Natural killer cell (primary cell): ENCODE data around the gene SIGLEC6. TPM values are rescaled to one million over a fixed set of nuclear protein-coding genes. Genes with fewer than 3 reads are reported as not detected.

ENCODE experiments used
- ATAC-seq, 3 donors: fragments of 150-1000 bp in 2 of 3; fragments of 200-7000 bp in 1 of 3; cut with Tn5 transposase; 1 replicate in 1 of 3; 2 replicates in 2 of 3; pipeline ENCODE4 v1.10.0; 2021; ENCODE audit warnings: mild to moderate bottlenecking in 2 of 3, moderate library complexity in 2 of 3
- DNase-seq, 2 donors: peaks; one replicate each; pipeline versions ENCODE4 v3.0.0 to v3.0.0-alpha.2; 2013 to 2021; ENCODE audit warnings: mixed read lengths in 1 of 2
- H3K27ac ChIP-seq: one replicate; pipeline ENCODE4 v1.5.1; 2013; ENCODE audit warnings: mild to moderate bottlenecking, low read length
- H3K27me3 ChIP-seq: one replicate; pipeline ENCODE4 v1.6.1; 2013; ENCODE audit warnings: low read length; ENCODE audit not compliant: control insufficient read depth, insufficient read depth
- H3K36me3 ChIP-seq: one replicate; pipeline ENCODE4 v1.6.1; 2013; ENCODE audit warnings: low read length; ENCODE audit not compliant: control insufficient read depth, insufficient read depth
- H3K4me1 ChIP-seq: one replicate; pipeline ENCODE4 v1.6.1; 2013; ENCODE audit warnings: low read length; ENCODE audit not compliant: control insufficient read depth, insufficient read depth
- H3K4me3 ChIP-seq: one replicate; pipeline ENCODE4 v1.5.1; 2013; ENCODE audit warnings: low read length
- H3K9me3 ChIP-seq: one replicate; pipeline ENCODE4 v1.6.1; 2013; ENCODE audit warnings: low read length; ENCODE audit not compliant: control insufficient read depth, insufficient read depth
- H3K27ac Mint-ChIP-seq, 2 donors: one replicate each; pipeline ENCODE4 v1.8.0; 2022; ENCODE audit warnings: mild to moderate bottlenecking in 2 of 2, mixed read lengths in 2 of 2, moderate library complexity in 1 of 2
- H3K27me3 Mint-ChIP-seq, 2 donors: one replicate each; pipeline ENCODE4 v1.8.0; 2022; ENCODE audit warnings: low read depth in 2 of 2, mixed read lengths in 2 of 2
- H3K36me3 Mint-ChIP-seq: one replicate; pipeline ENCODE4 v1.8.0; 2022; ENCODE audit warnings: mixed read lengths
- H3K4me1 Mint-ChIP-seq, 2 donors: one replicate each; pipeline ENCODE4 v1.8.0; 2022; ENCODE audit warnings: mixed read lengths in 2 of 2
- H3K4me3 Mint-ChIP-seq: one replicate; pipeline ENCODE4 v1.8.0; 2022; ENCODE audit warnings: mild to moderate bottlenecking, moderate library complexity, mixed read lengths
- H3K9me3 Mint-ChIP-seq, 2 donors: one replicate each; pipeline ENCODE4 v1.8.0; 2022; ENCODE audit warnings: mixed read lengths in 2 of 2
- WGBS: methylation state at CpG from one replicate; pipeline ENCODE4 v1.1.7; 2013; ENCODE audit warnings: missing lambda C conversion rate; ENCODE audit not compliant: insufficient coverage; 5-methylcytosine and 5-hydroxymethylcytosine counted together
- intact Hi-C: fragments of 100-400 bp; cut with micrococcal nuclease; formaldehyde crosslinking; loops from one replicate; pipeline ENCODE4 v1.14.2; 2022
- total RNA-seq, 4 donors: library from RNA; stranded (reverse); fragments of 120-200 nt in 1 of 4; gene quantifications; one replicate each; pipeline versions ENCODE4 v1.2.3 to v1.2.4, GENCODE V29; 2013 to 2022
- TF ChIP-seq, protein P1 (sequence below): fragments of 200-600 bp; IDR thresholded peaks from one replicate; pipeline ENCODE4 v1.8.0; 2022; ENCODE audit warnings: antibody characterized with exemption

Gene SIGLEC6
- total RNA-seq, 3 donors from 2014 or later (not counting 1 experiment from before 2014, with no cell fraction given), result 0.25 to 2.4 (median 0.59) TPM

DNA sequence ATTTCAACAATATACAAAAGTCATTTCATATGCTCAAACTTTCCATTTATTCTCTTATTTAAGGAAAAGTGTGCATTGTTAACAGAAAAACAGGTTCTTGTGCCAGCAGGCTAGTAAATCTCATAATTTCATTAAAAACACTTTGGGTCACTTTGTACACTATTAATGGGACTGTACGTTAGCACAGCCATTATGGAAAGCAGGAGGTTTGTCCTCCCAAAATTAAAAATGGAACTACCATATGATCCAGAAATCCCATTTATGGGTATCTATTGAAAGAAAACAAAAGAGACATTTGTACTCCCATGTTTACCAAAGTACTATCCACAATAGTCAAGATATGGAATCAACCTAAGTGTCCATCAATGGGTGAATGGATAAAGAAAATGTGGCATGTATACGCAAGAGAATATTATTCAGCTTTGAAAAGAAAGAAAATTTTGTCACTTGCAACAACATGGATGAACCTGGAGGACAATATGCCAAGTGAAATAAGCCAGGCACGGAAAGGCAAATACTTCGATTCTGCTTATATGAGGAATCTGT, 8.4 kb upstream of the SIGLEC6 start:
- Mint-ChIP-seq H3K36me3 (peaks cover 8% of the 10 kb centered on the region), H3K9me3 (no peaks in the 10 kb centered on the region), H3K27me3 (peaks cover 29 to 51% of the 10 kb centered on the region in 2 donors), H3K4me1 (no peaks in the 10 kb centered on the region), H3K4me3 (no peak overlapping the region), H3K27ac (no peak overlapping the region)
- Histone ChIP-seq H3K27ac (no peak overlapping the region), H3K27me3 (peaks cover 3% of the 10 kb centered on the region), H3K4me3 (no peak overlapping the region), H3K36me3 (no peaks in the 10 kb centered on the region), H3K4me1 (no peaks in the 10 kb centered on the region), H3K9me3 (no peaks in the 10 kb centered on the region)
- WGBS, result 90% methylated on average over 3 of the region's 4 CpGs
- ATAC-seq (no peak), DNase-seq (no peak)
- TF ChIP-seq, protein P1, sequence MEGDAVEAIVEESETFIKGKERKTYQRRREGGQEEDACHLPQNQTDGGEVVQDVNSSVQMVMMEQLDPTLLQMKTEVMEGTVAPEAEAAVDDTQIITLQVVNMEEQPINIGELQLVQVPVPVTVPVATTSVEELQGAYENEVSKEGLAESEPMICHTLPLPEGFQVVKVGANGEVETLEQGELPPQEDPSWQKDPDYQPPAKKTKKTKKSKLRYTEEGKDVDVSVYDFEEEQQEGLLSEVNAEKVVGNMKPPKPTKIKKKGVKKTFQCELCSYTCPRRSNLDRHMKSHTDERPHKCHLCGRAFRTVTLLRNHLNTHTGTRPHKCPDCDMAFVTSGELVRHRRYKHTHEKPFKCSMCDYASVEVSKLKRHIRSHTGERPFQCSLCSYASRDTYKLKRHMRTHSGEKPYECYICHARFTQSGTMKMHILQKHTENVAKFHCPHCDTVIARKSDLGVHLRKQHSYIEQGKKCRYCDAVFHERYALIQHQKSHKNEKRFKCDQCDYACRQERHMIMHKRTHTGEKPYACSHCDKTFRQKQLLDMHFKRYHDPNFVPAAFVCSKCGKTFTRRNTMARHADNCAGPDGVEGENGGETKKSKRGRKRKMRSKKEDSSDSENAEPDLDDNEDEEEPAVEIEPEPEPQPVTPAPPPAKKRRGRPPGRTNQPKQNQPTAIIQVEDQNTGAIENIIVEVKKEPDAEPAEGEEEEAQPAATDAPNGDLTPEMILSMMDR, result no peak
- intact Hi-C loops, result no loop called here

DNA sequence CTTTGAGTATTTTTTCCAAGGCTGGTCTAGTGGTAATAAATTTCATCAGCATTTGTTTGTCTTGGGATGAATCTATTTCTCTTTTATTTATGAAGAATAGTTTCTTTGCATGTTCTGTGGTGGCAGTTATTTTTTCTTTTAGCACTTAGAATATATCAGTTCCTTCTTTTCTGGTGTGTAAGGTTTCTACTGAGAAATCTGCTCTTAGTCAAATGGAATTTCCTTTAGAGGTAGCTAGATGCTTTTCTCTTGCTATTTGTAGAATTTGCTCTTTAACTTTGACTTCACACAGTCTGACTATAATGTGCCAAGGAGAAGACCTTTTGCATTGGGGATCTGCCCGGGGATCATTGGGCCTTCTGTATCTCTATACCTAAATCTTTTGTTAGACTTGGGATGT, 4.1 kb upstream of the SIGLEC6 start:
- no CpG with 5 or more reads among the region's 1 CpG for WGBS
- no peak for DNase-seq
- H3K4me3 Mint-ChIP-seq, result no peak overlapping the region
- intact Hi-C loops, result no loop called here
- peaks cover 6 to 17% of the 10 kb centered on the region in 2 donors for H3K4me1 Mint-ChIP-seq
- H3K9me3 Mint-ChIP-seq, result no peaks in the 10 kb centered on the region
- Histone ChIP-seq H3K36me3 (no peaks in the 10 kb centered on the region), H3K4me3 (no peak overlapping the region), H3K27ac (no peak overlapping the region), H3K9me3 (no peaks in the 10 kb centered on the region), H3K27me3 (peaks cover 3% of the 10 kb centered on the region), H3K4me1 (peaks cover 14% of the 10 kb centered on the region)
- ATAC-seq, result no peak
- peaks cover 8% of the 10 kb centered on the region for H3K36me3 Mint-ChIP-seq
- H3K27ac Mint-ChIP-seq, result no peak overlapping the region
- TF ChIP-seq, protein P1, result no peak
- H3K27me3 Mint-ChIP-seq, result peaks cover 15 to 46% of the 10 kb centered on the region in 2 donors

DNA sequence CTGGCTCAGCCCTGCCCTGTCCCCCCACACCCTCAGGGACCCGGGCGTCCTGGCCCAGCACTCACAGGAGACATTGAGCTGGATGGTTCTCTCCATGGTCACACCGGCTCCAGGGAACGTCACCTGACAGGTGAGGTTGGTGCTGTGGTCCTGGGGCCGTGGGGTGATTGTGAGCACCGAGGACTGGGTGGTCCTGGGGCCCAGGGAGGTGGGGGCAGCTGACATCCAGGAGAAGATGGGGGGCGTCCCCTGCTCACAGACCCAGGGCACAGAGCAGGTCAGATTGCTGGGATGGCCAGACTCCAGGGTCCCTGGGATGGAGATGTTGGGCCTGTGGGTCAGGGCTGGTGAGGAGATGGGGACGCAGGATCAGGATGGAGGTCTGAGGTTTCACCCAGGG, 854 bp downstream of the SIGLEC6 start:
- H3K27ac ChIP-seq, result no peak overlapping the region
- H3K27me3 ChIP-seq, result no peaks in the 10 kb centered on the region
- intact Hi-C loops, result no loop called here
- WGBS, result 85% methylated on average over 8 of the region's 8 CpGs
- peaks cover 14% of the 10 kb centered on the region for H3K4me1 ChIP-seq
- peak overlapping the region; percentile 31 for H3K4me3 ChIP-seq
- Mint-ChIP-seq H3K9me3 (no peaks in the 10 kb centered on the region), H3K27me3 (peaks cover 10 to 31% of the 10 kb centered on the region in 2 donors), H3K27ac (no peak overlapping the region), H3K36me3 (no peaks in the 10 kb centered on the region), H3K4me1 (peaks cover 6 to 17% of the 10 kb centered on the region in 2 donors), H3K4me3 (no peak overlapping the region)
- DNase-seq (no peak), ATAC-seq (no peak)
- TF ChIP-seq, protein P1, result no peak
- no peaks in the 10 kb centered on the region for H3K9me3 ChIP-seq
- no peaks in the 10 kb centered on the region for H3K36me3 ChIP-seq

DNA sequence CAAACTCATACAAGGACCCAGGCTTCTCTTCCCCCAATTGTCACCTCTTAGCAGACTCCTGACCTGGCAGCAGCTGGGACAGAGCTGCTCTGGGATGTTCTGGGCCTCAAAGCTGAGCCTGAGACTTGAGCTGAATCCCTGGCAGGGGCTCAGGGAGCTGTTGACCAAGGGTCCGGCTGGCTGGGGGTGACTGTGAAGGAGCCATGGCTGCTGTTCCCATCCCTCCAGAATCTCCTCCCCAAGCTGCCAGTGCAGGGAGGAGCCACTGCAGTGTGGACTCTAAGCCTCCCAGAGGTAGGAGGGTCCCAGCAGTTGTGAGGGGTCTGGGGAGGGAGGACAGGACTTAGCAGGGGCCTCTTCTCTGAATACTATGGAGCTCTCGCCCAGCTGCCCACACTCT, 2.2 kb downstream of the SIGLEC6 start:
- no peaks in the 10 kb centered on the region for H3K36me3 Mint-ChIP-seq
- Histone ChIP-seq H3K4me3 (no peak overlapping the region), H3K9me3 (no peaks in the 10 kb centered on the region), H3K27me3 (no peaks in the 10 kb centered on the region), H3K4me1 (peaks cover 14% of the 10 kb centered on the region), H3K36me3 (no peaks in the 10 kb centered on the region), H3K27ac (no peak overlapping the region)
- DNase-seq (no peak), ATAC-seq (no peak)
- TF ChIP-seq, protein P1, result no peak
- 83% methylated on average over 2 of the region's 2 CpGs for WGBS
- peaks cover 6 to 17% of the 10 kb centered on the region in 2 donors for H3K4me1 Mint-ChIP-seq
- no peak overlapping the region for H3K4me3 Mint-ChIP-seq
- H3K27ac Mint-ChIP-seq, result no peak overlapping the region
- intact Hi-C loops, result no loop called here
- peaks cover 10 to 20% of the 10 kb centered on the region in 2 donors for H3K27me3 Mint-ChIP-seq
- H3K9me3 Mint-ChIP-seq, result no peaks in the 10 kb centered on the region
